ENCODE results near the gene LRRFIP1.

Gene LRRFIP1

GRCh38 chr2:237823544-237823943 is 196.2 kb downstream of the LRRFIP1 start:
- in situ Hi-C loops (cut with MboI; ENCODE audit: low sequenced_read_pairs, unreplicated experiment): no loop called here
- no peak for TF ChIP-seq CTCF (IDR thresholded peaks at IDR 0.05; ENCODE audit: borderline replicate concordance, control extremely low read depth, extremely low read depth, insufficient read depth, missing control alignments)
- DNase-seq (ENCODE audit: low spot score): no peak

GRCh38 chr2:237824085-237824484 is 196.7 kb downstream of the LRRFIP1 start:
- DNase-seq (ENCODE audit: low spot score): no peak

GRCh38 chr2:237827421-237827987 is 200.1 kb downstream of the LRRFIP1 start:
- in situ Hi-C loops (cut with MboI; ENCODE audit: low sequenced_read_pairs, unreplicated experiment): no loop called here
- no peak for TF ChIP-seq CTCF (IDR thresholded peaks at IDR 0.05; ENCODE audit: borderline replicate concordance, control extremely low read depth, extremely low read depth, insufficient read depth, missing control alignments)
- no peak for DNase-seq (ENCODE audit: low spot score)

More at GRCh38 chr2:237824085-237824484, 196.7 kb downstream of the LRRFIP1 start:
- in situ Hi-C loops (cut with MboI; ENCODE audit: low sequenced_read_pairs, unreplicated experiment): no loop called here
- TF ChIP-seq CTCF (IDR thresholded peaks at IDR 0.05; ENCODE audit: borderline replicate concordance, control extremely low read depth, extremely low read depth, insufficient read depth, missing control alignments): no peak
